GM21390 (cell line): ENCODE results near the gene XRN2.

Experiments
- ATAC-seq: cut with Tn5 transposase; IDR thresholded peaks from one replicate; pipeline ENCODE4 v1.9.1; 2021; ENCODE audit not compliant: unreplicated experiment

XRN2 gene

GRCh38 chr20:21291026-21291425 is 12.1 kb upstream of the XRN2 start:
- ATAC-seq: no peak

GRCh38 chr20:21294755-21295154 is 8.4 kb upstream of the XRN2 start:
- ATAC-seq: no peak

GRCh38 chr20:21301940-21302663 is 1.0 kb upstream of the XRN2 start:
- no peak for ATAC-seq

- ATAC-seq: peak; percentile 32
These were observed 469 bp upstream of the XRN2 start for GRCh38 chr20:21302664-21303060.

GRCh38 chr20:21303872-21304586 is 898 bp downstream of the XRN2 start:
- ATAC-seq: no peak

GRCh38 chr20:21308340-21308739 is 5.2 kb downstream of the XRN2 start:
- no peak for ATAC-seq

GRCh38 chr20:21309678-21310467 is 6.7 kb downstream of the XRN2 start:
- ATAC-seq: no peak

GRCh38 chr20:21312813-21313474 is 9.8 kb downstream of the XRN2 start:
- ATAC-seq: no peak

GRCh38 chr20:21315138-21315537 is 12.0 kb downstream of the XRN2 start:
- ATAC-seq: no peak

GRCh38 chr20:21322083-21322710 is 19.1 kb downstream of the XRN2 start:
- no peak for ATAC-seq

- no peak for ATAC-seq
These were observed 19.8 kb downstream of the XRN2 start for GRCh38 chr20:21322921-21323331.

GRCh38 chr20:21323640-21324039 is 20.5 kb downstream of the XRN2 start:
- no peak for ATAC-seq

GRCh38 chr20:21324126-21324525 is 21.0 kb downstream of the XRN2 start:
- no peak for ATAC-seq

- no peak for ATAC-seq
These were observed 22.2 kb downstream of the XRN2 start for GRCh38 chr20:21325296-21325695.

- no peak for ATAC-seq
These were observed 23.6 kb downstream of the XRN2 start for GRCh38 chr20:21326700-21327099.

- ATAC-seq: no peak
These were observed 33.5 kb downstream of the XRN2 start for GRCh38 chr20:21336455-21337151.

GRCh38 chr20:21338291-21338690 is 35.2 kb downstream of the XRN2 start:
- ATAC-seq: no peak

- no peak for ATAC-seq
These were observed 36.4 kb downstream of the XRN2 start for GRCh38 chr20:21339499-21339898.

GRCh38 chr20:21340991-21341697 is 38.0 kb downstream of the XRN2 start:
- no peak for ATAC-seq
